Suprapubic skin (tissue), 3 donors: Measurements from ENCODE around the gene EP400.

Experiments used
- CTCF ChIP-seq, 2 donors: fragments of 200-600 bp in 1 of 2; fragments of 450-650 bp in 1 of 2; sonication (generic) in 1 of 2; IDR thresholded peaks; one replicate each; pipeline ENCODE4 v1.5.1; 2016 to 2019; ENCODE audit warnings: antibody characterized with exemption in 2 of 2, mild to moderate bottlenecking in 1 of 2, moderate library complexity in 1 of 2
- EP300 ChIP-seq: sonication (generic); formaldehyde crosslinking; IDR thresholded peaks from one replicate; pipeline ENCODE4 v1.6.1; 2017; ENCODE audit warnings: antibody characterized with exemption

DNA sequence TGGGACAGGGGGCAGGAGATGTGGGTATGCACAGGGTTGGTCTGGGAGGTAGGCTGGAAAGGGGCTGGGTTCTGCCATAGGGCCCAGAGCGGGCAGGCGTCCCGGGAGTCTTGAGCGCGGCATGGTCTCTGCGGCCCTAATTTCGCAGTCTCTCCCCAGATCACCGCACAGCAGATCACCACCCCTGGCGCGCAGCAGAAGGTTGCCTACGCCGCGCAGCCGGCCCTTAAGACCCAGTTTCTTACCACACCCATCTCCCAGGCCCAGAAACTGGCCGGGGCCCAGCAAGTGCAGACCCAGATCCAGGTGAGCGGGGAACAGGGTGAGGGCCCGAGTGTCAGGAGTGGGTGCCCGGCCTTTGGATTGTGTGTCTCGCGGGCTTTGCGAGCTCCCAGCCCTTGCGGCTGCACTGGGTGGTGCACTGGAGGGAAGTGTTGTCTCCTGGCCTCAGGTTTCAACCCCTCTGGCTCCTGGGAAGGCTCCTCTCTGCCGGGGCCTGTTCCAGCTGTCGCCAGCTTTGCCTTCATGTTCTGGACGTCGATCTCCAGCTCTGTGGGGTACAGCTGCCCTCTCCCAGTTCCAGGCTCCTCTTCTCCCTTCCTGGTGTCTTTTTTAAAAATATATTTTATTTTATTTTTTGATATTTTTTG, 119.7 kb downstream of the EP400 start:
- TF ChIP-seq CTCF (IDR thresholded peaks at IDR 0.05) (no peak), EP300 (no peak)
